GM18867 (cell line): ENCODE data around the gene KLK6.

Experiments used
- ATAC-seq: cut with Tn5 transposase; IDR thresholded peaks from one replicate; pipeline ENCODE4 v1.9.1; 2021; ENCODE audit warnings: mild to moderate bottlenecking, moderate library complexity; ENCODE audit not compliant: unreplicated experiment

Gene KLK6

DNA sequence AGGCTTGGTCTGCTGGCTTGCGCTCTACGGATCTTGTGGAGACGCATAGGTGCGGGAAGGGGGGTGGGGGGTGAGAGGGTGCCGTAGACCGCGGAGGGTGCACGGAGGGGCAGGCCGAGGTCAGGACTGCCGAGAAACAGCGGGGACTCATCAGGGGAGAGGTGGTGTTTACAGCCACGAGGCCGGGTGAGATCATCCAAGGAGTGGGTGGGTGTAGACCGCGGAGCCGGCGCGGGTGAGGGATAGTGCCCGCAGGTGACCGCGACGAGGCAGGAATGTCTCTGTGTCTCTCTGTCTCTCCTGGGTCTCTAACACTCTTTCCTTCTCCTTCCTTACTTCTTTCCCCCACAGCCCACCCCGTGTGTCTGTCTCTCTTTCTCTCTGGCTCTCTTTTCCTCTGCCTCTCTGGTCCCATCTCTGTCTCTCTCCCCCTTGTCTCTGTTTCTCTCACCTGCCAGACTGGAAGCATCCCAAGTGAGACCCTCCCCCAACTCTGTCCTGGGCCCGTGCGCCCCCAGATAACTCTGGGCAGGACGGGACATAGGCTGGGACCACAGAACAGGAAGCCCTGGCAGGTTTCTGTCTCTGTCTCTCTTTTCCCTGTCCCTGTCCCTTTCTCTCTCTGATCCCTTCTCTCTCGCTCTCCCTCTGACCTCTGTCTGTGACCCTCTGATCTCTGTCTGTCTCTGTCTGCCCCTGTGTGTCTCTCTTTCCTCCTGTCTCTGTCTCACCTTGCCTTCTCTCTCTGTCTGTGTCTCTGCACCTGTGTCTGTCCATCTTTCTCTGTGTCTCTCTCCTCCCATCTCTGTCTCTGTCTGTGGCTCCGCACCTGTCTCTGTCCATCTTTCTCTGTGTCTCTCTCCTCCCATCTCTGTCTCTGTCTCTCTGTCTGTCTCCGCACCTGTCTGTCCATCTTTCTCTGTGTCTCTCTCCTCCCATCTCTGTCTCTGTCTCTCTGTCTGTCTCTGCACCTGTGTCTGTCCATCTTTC is 56.4 kb downstream of the KLK6 start:
- no peak for ATAC-seq

- ATAC-seq, result no peak
These were observed 57.2 kb downstream of the KLK6 start for GRCh38 chr19:50912102-50912599.

GRCh38 chr19:50911206-50912101 is 57.9 kb downstream of the KLK6 start, which contains the start of gene KLK4:
Gene KLK4 (minus strand): TSS chr19:50911395. CDS start chr19:50910738, 657 bp downstream.
- no peak for ATAC-seq

DNA sequence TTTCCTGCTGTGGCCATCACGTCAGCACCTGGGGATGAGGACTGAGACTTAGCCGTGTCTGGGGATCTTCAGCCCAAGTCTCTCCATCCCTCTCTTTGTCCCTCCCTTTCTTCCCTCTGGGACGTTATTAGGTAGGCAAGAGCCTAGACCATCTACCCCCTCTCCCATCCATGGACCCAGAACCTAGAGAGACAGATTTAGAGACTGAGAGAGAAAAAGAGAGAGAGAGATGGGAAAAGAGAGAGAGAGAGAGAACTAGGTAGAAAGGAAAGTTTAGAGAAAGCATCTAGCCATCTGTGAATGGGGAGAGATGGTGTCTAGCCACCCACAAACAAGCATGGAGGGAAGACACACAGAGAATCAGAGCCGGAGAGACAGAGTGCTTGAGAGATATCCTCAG is 58.7 kb downstream of the KLK6 start:
- ATAC-seq, result no peak

DNA sequence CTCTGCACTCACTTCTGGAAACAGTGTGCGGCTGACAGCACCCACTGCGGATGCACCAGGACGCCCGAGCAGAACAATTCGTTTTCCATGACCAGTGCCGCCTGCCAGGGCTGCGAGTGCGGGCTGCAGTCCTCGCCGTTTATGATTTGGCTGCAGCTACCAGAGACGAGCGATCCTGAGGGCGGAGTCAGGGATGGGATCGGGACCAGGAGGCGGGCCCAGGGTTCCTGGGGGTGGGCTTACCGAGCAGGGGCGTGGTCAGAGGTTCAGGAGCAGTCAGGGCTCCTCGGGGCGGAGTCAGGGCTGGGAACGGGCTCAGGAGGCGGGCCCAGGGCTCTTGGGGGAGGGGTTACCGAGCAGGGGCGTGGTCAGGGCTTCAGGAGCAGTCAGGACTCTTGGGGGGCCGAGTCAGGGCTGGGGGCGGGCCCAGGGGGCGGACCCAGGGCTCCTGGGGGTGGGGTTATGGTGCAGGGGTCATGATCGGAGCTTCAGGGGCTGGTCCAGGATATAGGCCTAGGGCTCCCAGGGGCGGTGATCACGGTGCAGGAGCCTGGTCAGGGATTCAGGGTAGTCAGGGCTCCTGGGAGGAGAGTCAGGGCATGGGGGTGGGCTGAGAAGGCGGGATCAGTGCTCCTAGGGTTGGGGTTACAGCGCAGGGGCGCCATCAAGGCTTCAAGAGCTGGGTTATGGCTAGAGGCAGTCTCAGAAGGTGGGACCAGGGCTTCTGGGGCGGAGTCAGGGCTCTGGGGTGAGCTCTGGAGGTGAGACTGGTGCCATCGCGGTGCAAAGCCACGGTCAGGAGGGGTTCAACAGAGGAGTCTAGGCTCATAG is 59.9 kb downstream of the KLK6 start:
- no peak for ATAC-seq
